HEK293 (cell line): ENCODE results near the gene ARHGAP30.

ENCODE experiments used
- CTCF ChIA-PET: fragments of 350-600 bp; formaldehyde crosslinking; extraction: SDS; loops from one replicate; lab custom pipeline; 2021; ENCODE audit warnings: antibody characterized with exemption; lab: Yijun Ruan, JAX
- POLR2A ChIA-PET: fragments of 300-600 bp; formaldehyde crosslinking; extraction: SDS; loops from one replicate; lab custom pipeline; 2020; ENCODE audit warnings: antibody characterized with exemption, inconsistent platforms; lab: Yijun Ruan, JAX
- H3K27ac ChIP-seq: fragments of 200-500 bp; sonication (Bioruptor generic); 2 replicates; pipeline ENCODE4 v1.5.1; 2014; ENCODE audit warnings: low read depth, low read length, control low read depth, inconsistent platforms; ENCODE audit errors: extremely low read depth
- H3K36me3 ChIP-seq, 2 experiments: fragments of 200-500 bp in 1 of 2; sonication (Bioruptor generic) in 1 of 2; 1 replicate in 1 of 2; 2 replicates in 1 of 2; pipeline ENCODE4 v1.5.1; 2014 to 2017; ENCODE audit warnings: inconsistent platforms in 2 of 2, low read length in 2 of 2; ENCODE audit not compliant: control insufficient read depth in 2 of 2, insufficient read depth in 1 of 2
- H3K4me1 ChIP-seq: fragments of 200-500 bp; sonication (Bioruptor generic); 2 replicates; pipeline ENCODE4 v1.5.1; 2014; ENCODE audit warnings: mild to moderate bottlenecking, low read length, inconsistent platforms; ENCODE audit not compliant: control insufficient read depth, insufficient read depth
- H3K4me3 ChIP-seq: 2 replicates; pipeline ENCODE4 v1.5.1; 2011; ENCODE audit warnings: low read depth, mild to moderate bottlenecking, control low read depth, low read length, moderate library complexity
- H3K9me3 ChIP-seq: fragments of 200-500 bp; sonication (Bioruptor generic); 2 replicates; pipeline ENCODE4 v1.5.1; 2014; ENCODE audit warnings: low read depth, low read length, inconsistent platforms; ENCODE audit not compliant: control insufficient read depth, insufficient read depth
- BCL11A ChIP-seq: fragments of 450-650 bp; formaldehyde crosslinking; IDR thresholded peaks from 2 replicates; pipeline ENCODE4 v1.5.1; 2016; ENCODE audit warnings: low read depth, missing biosample characterization, missing genetic modification characterization
- IKZF3 ChIP-seq: fragments of 450-650 bp; IDR thresholded peaks from 2 replicates; pipeline ENCODE4 v1.5.0; 2018; ENCODE audit warnings: missing biosample characterization, mild to moderate bottlenecking, missing genetic modification characterization, moderate library complexity
- MEIS1 ChIP-seq: sonication (generic); formaldehyde crosslinking; IDR thresholded peaks from 2 replicates; pipeline ENCODE4 v1.8.1; 2022; ENCODE audit warnings: missing genetic modification reagents, mild to moderate bottlenecking, borderline replicate concordance
- PBX3 ChIP-seq: sonication (generic); formaldehyde crosslinking; IDR thresholded peaks from 2 replicates; pipeline ENCODE4 v1.8.1; 2022; ENCODE audit warnings: mild to moderate bottlenecking, moderate library complexity, missing genetic modification reagents
- REST ChIP-seq: fragments of 450-650 bp; formaldehyde crosslinking; IDR thresholded peaks from 2 replicates; pipeline ENCODE4 v1.5.1; 2016; ENCODE audit warnings: missing biosample characterization, missing genetic modification characterization
- TCF7L2 ChIP-seq: IDR thresholded peaks from 2 replicates; pipeline ENCODE4 v1.6.1; 2011; ENCODE audit warnings: low read depth, mild to moderate bottlenecking, inconsistent platforms, low read length, moderate library complexity, borderline replicate concordance
- ZBTB49 ChIP-seq: fragments of 450-650 bp; formaldehyde crosslinking; IDR thresholded peaks from 2 replicates; pipeline ENCODE4 v1.5.1; 2016; ENCODE audit warnings: missing biosample characterization, missing genetic modification characterization, low read depth
- ZFP37 ChIP-seq: fragments of 450-650 bp; formaldehyde crosslinking; IDR thresholded peaks from 2 replicates; pipeline ENCODE4 v1.5.1; 2016; ENCODE audit warnings: missing biosample characterization, missing genetic modification characterization
- ZNF10 ChIP-seq: fragments of 450-650 bp; formaldehyde crosslinking; IDR thresholded peaks from 2 replicates; pipeline ENCODE4 v1.5.1; 2017; ENCODE audit warnings: missing biosample characterization, missing genetic modification characterization
- ZNF140 ChIP-seq: fragments of 450-650 bp; formaldehyde crosslinking; IDR thresholded peaks from 2 replicates; pipeline ENCODE4 v1.5.1; 2016; ENCODE audit warnings: missing biosample characterization, missing genetic modification characterization
- ZNF174 ChIP-seq: fragments of 450-650 bp; formaldehyde crosslinking; IDR thresholded peaks from 2 replicates; pipeline ENCODE4 v1.5.0; 2017; ENCODE audit warnings: missing biosample characterization, mild to moderate bottlenecking, missing genetic modification characterization
- ZNF26 ChIP-seq: fragments of 450-650 bp; formaldehyde crosslinking; IDR thresholded peaks from 2 replicates; pipeline ENCODE4 v1.5.1; 2016; ENCODE audit warnings: missing biosample characterization, missing genetic modification characterization
- ZNF280C ChIP-seq: fragments of 450-650 bp; formaldehyde crosslinking; IDR thresholded peaks from 2 replicates; pipeline ENCODE4 v1.5.1; 2016; ENCODE audit warnings: missing biosample characterization, missing genetic modification characterization
- ZNF423 ChIP-seq: fragments of 450-650 bp; formaldehyde crosslinking; IDR thresholded peaks from 2 replicates; pipeline ENCODE4 v1.5.1; 2016; ENCODE audit warnings: missing biosample characterization, missing genetic modification characterization
- ZNF548 ChIP-seq: fragments of 450-650 bp; formaldehyde crosslinking; IDR thresholded peaks from 2 replicates; pipeline ENCODE4 v1.5.1; 2016; ENCODE audit warnings: missing biosample characterization, missing genetic modification characterization
- ZNF785 ChIP-seq: fragments of 450-650 bp; formaldehyde crosslinking; IDR thresholded peaks from 2 replicates; pipeline ENCODE4 v1.5.1; 2016; ENCODE audit warnings: missing biosample characterization, missing genetic modification characterization
- ZSCAN5A ChIP-seq: fragments of 450-650 bp; formaldehyde crosslinking; IDR thresholded peaks from 2 replicates; pipeline ENCODE4 v1.5.1; 2016; ENCODE audit warnings: missing biosample characterization, missing genetic modification characterization

ARHGAP30 gene

GRCh38 chr1:161054805-161055204 lies 14.9 kb downstream of the ARHGAP30 start (continued):
- TF ChIP-seq PBX3 (CRISPR knock-in tag) (no peak), ZNF280C (tag by site-specific recombination) (no peak), ZFP37 (tag by site-specific recombination) (no peak), ZNF785 (tag by site-specific recombination) (no peak), ZNF423 (no peak), ZNF26 (no peak), ZNF174 (tag by site-specific recombination) (no peak), ZBTB49 (tag by site-specific recombination) (no peak), ZNF10 (tag by site-specific recombination) (no peak), ZNF548 (tag by site-specific recombination) (no peak), MEIS1 (no peak)

GRCh38 chr1:161054232-161054631 lies 15.5 kb downstream of the ARHGAP30 start:
- TF ChIP-seq BCL11A (tag by site-specific recombination) (no peak), REST (no peak), ZSCAN5A (tag by site-specific recombination) (no peak), IKZF3 (tag by site-specific recombination) (no peak), ZNF140 (no peak), TCF7L2 (no peak)
- H3K36me3 ChIP-seq, result no peaks in the 10 kb centered on the region
- POLR2A ChIA-PET, result interaction anchor here (0.6 to 1.7 kb wide), 2 partner anchors 9 to 36 kb away, joined by 3 to 8 read pairs; partner anchors contain the start of gene USF1

More at GRCh38 chr1:161054232-161054631, 15.5 kb downstream of the ARHGAP30 start:
- H3K4me3 ChIP-seq, result no peak overlapping the region
- no peak overlapping the region for H3K27ac ChIP-seq
- CTCF ChIA-PET, result interaction anchor here (0.5 to 1.1 kb wide), 6 partner anchors 17 to 228 kb away, joined by 3 to 6 read pairs (median 4); no protein-coding TSS in a partner anchor
- H3K9me3 ChIP-seq, result no peaks in the 10 kb centered on the region
- H3K4me1 ChIP-seq, result no peaks in the 10 kb centered on the region
